ENCODE measurements around the gene EHD4.

The EHD4 gene

GRCh38 chr15:41885321-41885720, 87.0 kb downstream of the EHD4 start:
- H3K9me3 ChIP-seq (ENCODE audit: control insufficient read depth, insufficient read depth, low read depth, low read length) = no peaks in the 10 kb centered on the region
- TF ChIP-seq ZFP69B (tag by site-specific recombination; IDR thresholded peaks at IDR 0.05) = no peak
- TF ChIP-seq ZNF658 (tag by site-specific recombination; IDR thresholded peaks at IDR 0.05) = no peak
- no peak for TF ChIP-seq ZNF555 (tag by site-specific recombination; conservative IDR thresholded peaks at IDR 0.05)
- H3K4me3 ChIP-seq (ENCODE audit: low read depth, low read length) = no peak overlapping the region
- H3K4me1 ChIP-seq (ENCODE audit: control insufficient read depth, insufficient read depth, low read length) = no peaks in the 10 kb centered on the region
- H3K36me3 ChIP-seq (ENCODE audit: control insufficient read depth in 2 of 2, insufficient read depth in 1 of 2, low read length in 2 of 2) = no peaks in the 10 kb centered on the region
- no peak overlapping the region for H3K27ac ChIP-seq (ENCODE audit: extremely low read depth, low read depth, low read length)
- ChIA-PET POLR2A (no interaction called here), CTCF (no interaction called here)

- Histone ChIP-seq H3K4me1 (ENCODE audit: control insufficient read depth, insufficient read depth, low read length) (no peaks in the 10 kb centered on the region), H3K9me3 (ENCODE audit: control insufficient read depth, insufficient read depth, low read depth, low read length) (no peaks in the 10 kb centered on the region), H3K4me3 (ENCODE audit: low read depth, low read length) (no peak overlapping the region), H3K36me3 (ENCODE audit: control insufficient read depth in 2 of 2, insufficient read depth in 1 of 2, low read length in 2 of 2) (no peaks in the 10 kb centered on the region), H3K27ac (ENCODE audit: extremely low read depth, low read depth, low read length) (no peak overlapping the region)
- ChIA-PET POLR2A (no interaction called here), CTCF (interaction anchor here (1.2 kb wide), 1 partner anchor 85 kb away, joined by 3 read pairs; no protein-coding TSS in a partner anchor)
- TF ChIP-seq ZNF280D (tag by site-specific recombination; IDR thresholded peaks at IDR 0.05) (no peak), ZNF324 (tag by site-specific recombination; IDR thresholded peaks at IDR 0.05) (no peak), ZNF366 (tag by site-specific recombination; conservative IDR thresholded peaks at IDR 0.05) (no peak), ATF2 (tag by site-specific recombination; IDR thresholded peaks at IDR 0.05; ENCODE audit: low read depth) (no peak), ZEB2 (tag by site-specific recombination; IDR thresholded peaks at IDR 0.05) (no peak), ZNF37A (tag by site-specific recombination; IDR thresholded peaks at IDR 0.05) (no peak), TCF7L2 (IDR thresholded peaks at IDR 0.05; ENCODE audit: borderline replicate concordance, low read depth, low read length) (no peak), ZNF639 (tag by site-specific recombination; IDR thresholded peaks at IDR 0.05) (no peak), ZNF394 (tag by site-specific recombination; IDR thresholded peaks at IDR 0.05; ENCODE audit: borderline replicate concordance) (no peak), ZNF248 (tag by site-specific recombination; IDR thresholded peaks at IDR 0.05) (no peak), ZNF510 (tag by site-specific recombination; IDR thresholded peaks at IDR 0.05; ENCODE audit: insufficient replicate concordance) (no peak), ZBTB17 (tag by site-specific recombination; IDR thresholded peaks at IDR 0.05) (no peak), ZNF169 (tag by site-specific recombination; IDR thresholded peaks at IDR 0.05) (no peak), ZNF701 (tag by site-specific recombination; IDR thresholded peaks at IDR 0.05) (no peak), ZNF391 (tag by site-specific recombination; IDR thresholded peaks at IDR 0.05; ENCODE audit: borderline replicate concordance, low read depth) (no peak), INSM2 (tag by site-specific recombination; IDR thresholded peaks at IDR 0.05) (no peak), ZSCAN4 (tag by site-specific recombination; IDR thresholded peaks at IDR 0.05) (no peak), REPIN1 (tag by site-specific recombination; IDR thresholded peaks at IDR 0.05; ENCODE audit: low read depth) (no peak), ZSCAN18 (tag by site-specific recombination; IDR thresholded peaks at IDR 0.05) (no peak)
Measured at GRCh38 chr15:41884458-41884857, 87.9 kb downstream of the EHD4 start.

All from HEK293 (cell line).